T follicular helper cell (primary cell): ENCODE measurements around the gene RNF144A.
"Not testable (repeated sequence)": the region's sequence is repeated elsewhere in the genome, so short reads cannot be mapped to it uniquely, and the experiment has no call there.

Experiments used
- DNase-seq: peaks from one replicate; pipeline ENCODE4 v3.0.0-alpha.2; 2020; ENCODE audit warnings: low read depth
- total RNA-seq, 2 experiments: gene quantifications; one replicate each; lab custom pipeline; 2026; lab: John Stamatoyannopoulos, UW

The RNF144A gene
- total RNA-seq = 58.9 to 215 reads per million in 2 experiments

DNA sequence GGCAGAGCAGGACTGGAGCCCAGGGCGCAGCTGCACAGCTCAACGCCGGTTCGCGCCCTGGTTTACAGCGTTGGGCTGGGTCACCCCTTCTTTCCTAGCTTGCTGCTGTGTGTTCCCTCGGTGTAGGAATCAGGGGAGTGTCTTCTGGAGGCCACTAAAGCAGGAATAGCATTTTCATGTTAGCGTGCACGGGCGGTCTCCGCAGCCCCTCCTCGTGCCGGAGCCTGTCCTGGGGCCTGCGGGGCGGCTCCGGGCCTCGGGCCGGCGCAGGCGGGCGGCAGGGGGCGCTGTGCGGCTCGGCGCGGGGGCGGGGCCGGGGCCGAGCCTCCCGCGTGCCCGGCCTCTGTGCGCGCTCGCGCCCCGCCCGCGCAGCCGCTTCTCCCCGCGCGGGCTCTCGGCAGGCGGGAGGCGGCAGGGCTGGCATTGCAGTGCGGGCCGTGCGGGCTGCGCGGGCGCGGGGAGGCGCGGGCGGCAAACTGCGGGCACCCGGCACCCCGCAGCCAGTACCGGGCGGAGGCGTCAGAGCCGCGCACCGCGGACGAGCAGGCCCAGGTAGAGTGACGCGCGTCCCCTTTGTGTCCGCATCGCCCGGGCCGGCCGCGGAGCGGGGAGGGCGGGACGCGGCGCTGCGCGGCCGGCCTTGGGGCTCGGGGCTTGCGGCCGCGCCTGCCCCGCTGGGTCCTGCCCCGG is at the start of gene RNF144A:
Gene RNF144A, plus strand, starts transcription at position 342 of the 690 bp plus-strand sequence. CDS start 79,515 bp downstream, outside the sequence.
- peak; percentile 64 for DNase-seq

DNA sequence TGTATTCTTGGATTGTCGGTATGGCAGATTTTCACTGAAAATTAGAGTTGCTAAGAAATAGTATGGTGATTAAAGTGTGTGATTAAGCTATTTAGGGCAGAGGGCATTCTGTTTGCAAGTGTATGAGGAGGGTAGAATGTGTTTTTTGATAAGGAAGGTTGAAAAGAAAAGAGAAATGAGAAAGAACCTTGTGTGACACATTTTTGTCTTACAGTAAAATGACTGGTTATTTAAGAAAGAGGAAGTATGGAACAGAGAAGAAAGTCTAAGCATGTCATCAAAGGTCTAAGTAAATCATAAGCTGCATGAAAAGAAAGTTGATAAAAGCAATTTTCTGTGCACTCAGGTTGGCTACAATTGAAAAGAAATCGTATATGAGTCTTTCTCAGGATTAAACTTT is 44.8 kb upstream of the RNF144A start:
- DNase-seq = no peak

GRCh38 chr2:6874032-6874431 is 43.2 kb upstream of the RNF144A start:
- DNase-seq = no peak

DNA sequence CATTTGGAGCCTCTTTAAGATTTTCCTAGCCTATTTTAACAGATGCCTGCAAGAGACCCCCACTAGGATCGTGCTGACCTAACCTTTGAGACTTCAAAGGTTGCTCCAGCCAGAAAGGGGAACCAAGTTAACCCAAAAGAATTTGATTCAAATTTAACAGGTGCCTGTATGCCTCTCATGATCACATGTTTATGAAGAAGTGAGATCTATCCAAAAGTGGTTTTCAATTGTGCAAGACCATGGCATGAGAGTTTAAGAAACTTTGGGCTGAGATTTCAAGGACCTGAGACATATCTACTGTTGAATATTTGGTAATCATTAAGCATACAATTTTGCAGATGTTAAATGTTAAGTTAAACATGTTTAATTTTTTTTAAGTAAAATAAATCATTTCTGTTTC is 40.9 kb upstream of the RNF144A start:
- DNase-seq = no peak

DNA sequence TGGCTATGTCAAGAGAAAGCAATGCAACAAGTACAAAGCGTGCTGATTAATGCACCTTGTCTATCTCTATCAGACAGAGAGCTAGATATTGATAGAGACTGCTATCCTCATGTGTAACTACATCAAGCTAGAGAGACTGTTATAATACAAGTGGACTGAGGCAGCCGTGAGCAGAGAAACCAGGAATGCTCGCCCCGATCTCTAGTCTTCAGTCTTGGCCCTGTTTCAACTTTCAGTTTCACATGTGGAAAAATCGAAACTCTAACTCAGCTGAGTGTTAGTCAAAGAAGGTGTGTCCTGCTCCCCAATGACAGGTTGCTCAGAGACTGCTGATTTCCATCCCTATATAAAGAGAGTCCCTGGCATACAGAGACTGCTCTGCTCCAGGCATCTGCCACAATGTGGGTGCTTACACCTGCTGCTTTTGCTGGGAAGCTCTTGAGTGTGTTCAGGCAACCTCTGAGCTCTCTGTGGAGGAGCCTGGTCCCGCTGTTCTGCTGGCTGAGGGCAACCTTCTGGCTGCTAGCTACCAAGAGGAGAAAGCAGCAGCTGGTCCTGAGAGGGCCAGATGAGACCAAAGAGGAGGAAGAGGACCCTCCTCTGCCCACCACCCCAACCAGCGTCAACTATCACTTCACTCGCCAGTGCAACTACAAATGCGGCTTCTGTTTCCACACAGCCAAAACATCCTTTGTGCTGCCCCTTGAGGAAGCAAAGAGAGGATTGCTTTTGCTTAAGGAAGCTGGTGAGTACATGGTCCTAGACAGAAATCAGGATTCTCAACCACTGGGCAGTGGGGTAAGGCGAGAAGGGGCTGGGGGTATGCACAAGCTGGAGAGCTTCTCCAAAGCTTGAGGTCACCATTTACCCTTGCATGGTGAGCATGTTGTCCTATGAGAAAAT is 39.6 kb upstream of the RNF144A start, which contains the start of gene RSAD2:
Gene RSAD2, plus strand, starts transcription at position 376 of the 903 bp plus-strand sequence. Its CDS starts 24 bp downstream, at position 400.
- no peak for DNase-seq

DNA sequence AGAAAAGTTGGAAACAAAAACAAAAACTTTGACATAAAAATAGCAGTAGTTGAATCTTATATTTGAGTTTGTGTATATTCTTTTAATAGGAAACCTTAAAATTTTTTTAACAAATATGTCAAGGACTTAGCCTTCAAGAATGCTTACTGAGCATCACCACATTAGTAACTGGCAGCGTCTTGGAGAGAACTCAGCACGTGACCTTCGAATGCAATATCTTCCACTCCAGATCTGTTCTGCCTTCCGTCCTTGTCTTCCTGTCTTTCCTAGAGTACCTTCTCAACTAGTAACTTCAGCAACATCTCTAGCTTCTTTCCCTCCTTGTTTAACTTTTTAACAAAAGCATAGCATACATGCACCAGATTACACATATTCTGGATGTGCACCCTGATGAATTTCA is 38.7 kb upstream of the RNF144A start:
- DNase-seq = no peak

DNA sequence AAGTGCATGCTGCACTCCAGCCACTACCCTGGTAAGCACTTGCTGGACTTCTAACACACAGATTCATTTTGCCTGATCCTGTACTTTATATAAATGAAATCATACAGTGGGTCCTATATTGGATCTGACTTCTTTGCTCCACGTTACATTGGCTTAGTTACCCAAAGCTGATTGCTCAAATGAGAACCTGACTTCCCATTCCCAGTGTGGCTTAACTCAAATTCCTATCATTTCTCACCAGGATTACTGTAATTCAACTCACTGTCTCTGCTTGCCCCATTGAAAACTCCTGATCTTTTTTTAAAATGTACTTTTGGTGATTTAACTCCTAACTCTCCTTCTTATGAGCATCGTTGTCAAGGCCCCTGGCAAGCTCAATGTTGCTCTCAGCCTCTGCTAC is 38.2 kb upstream of the RNF144A start:
- DNase-seq = no peak

GRCh38 chr2:6880200-6880733 is 36.9 kb upstream of the RNF144A start:
- DNase-seq = no peak

DNA sequence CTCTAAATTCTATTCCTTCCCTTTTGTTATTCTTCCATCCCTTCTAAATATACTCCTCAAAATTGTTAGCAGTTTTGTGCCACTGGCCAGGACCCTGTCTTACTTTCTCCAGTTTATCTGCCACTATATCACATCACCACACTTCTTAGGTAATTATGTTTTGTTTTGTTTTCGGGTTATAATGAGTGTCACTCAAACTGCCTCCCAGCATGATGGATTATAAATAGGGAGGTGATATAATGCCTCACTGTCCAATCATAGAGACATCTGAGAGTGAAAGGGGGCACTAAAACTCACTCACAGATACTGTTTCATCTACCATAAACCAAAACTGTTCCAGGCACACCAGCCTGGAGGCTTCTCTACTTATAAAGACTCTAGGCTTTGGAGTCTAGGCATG is 36.2 kb upstream of the RNF144A start:
- no peak for DNase-seq

DNA sequence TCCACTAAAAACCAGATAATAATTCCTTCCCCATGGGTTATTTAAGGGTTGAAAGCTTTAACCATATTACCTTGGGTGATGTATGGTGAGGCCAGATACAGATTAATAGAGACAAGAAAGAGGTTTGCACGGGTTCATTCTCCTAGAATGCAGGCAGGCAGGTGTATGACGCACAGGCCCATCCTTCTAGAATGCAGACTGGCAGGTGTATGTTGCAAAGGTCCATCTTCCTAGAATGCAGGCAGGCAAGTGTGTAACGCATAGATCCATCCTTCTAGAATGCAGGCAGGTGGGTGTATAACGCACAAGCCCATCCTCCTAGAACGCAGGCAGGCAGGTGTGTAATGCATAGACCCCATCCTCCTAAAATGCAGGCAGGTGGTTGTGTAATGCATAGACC is 35.7 kb upstream of the RNF144A start:
- DNase-seq = no peak

- DNase-seq = no peak
Measured at GRCh38 chr2:6883448-6884122, 33.6 kb upstream of the RNF144A start.

- no peak for DNase-seq
Measured at GRCh38 chr2:6885551-6885950, 31.7 kb upstream of the RNF144A start.

DNA sequence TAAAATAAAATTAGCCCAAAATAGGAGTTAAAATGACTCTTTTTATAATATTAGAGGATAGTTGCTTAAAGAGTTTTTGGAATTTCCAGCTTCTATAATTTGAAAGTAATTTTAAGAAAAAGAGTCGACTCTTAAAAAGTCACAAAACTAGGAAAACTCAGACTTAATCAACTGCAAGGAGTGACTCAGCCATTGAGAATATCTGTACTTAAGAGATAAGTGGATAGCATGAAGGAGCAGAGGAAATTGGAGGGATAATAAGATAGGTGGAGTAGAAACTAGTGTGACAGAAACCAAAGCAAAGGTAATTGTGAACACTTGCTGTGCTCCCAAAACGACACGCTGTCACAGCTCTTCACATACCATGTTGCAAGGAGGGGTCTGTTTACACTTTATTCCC is 31.2 kb upstream of the RNF144A start:
- DNase-seq = no peak

DNA sequence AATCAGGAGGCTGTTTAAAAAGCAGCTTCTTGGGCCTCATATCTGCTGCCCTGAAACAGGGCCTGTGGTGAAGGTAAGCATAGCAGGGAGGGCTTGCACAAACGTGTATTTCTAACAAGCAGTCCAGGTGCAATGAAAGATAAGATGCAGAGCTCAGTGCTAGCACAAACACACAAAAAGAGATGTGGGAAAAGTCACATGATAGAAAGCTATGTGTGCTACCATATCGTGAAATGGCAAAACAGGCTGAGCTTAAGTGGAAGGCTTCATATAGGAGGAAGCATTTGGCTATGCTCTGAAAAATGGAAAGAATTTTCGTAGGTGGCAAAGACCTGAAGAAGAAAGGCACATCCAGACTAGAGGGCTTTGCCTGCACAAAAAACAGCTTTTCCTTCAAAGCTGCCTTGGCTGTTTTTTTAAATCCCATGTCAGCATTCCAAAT is 29.4 kb upstream of the RNF144A start:
- no peak for DNase-seq

GRCh38 chr2:6888724-6889123 is 28.5 kb upstream of the RNF144A start:
- no peak for DNase-seq

DNA sequence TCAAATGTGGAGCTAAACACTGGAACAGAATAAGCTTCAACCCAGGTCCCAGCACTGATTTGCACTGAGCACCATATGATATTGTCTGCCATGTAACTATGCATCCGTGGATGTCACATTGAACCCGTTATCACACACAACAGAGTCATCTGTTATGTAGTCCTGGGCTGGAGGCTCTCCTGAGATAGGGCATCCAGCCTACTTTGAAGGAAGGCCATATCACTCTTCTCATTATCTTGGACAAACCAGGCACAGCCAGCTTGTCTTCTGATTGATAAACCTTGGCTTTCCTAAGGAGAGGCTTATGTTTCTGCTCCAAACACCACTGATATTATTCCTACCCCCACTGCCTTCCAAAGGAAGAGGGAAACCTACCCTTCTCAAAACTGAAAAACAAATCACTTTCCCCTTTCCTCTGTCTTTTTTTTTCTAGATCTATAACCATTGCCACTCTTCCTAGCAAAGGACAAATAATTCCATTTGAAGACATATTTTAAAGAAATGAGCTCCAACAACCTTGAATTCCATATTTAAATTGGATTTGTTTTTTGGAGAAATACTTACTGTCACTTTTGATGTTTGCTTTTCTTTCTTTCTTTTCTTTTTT is 23.2 kb upstream of the RNF144A start:
- DNase-seq = no peak

- DNase-seq = no peak
Measured at GRCh38 chr2:6896930-6897759, 20.1 kb upstream of the RNF144A start.

DNA sequence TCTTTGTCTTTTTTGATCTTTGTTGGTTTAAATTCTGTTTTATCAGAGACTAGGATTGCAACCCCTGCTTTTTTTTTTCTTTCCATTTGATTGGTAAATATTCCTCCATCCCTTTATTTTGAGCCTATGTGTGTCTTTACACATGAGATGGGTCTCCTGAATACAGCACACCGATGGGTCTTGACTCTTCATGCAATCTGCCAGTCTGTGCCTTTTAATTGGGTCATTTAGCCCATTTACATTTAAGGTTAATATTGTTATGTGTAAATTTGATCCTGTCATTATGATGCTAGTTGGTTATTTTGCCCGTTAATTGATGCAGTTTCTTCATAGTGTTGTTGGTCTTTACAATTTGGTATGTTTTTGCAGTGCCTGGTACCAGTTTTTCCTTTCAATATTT is 14.6 kb upstream of the RNF144A start:
- not testable (repeated sequence) for DNase-seq

DNA sequence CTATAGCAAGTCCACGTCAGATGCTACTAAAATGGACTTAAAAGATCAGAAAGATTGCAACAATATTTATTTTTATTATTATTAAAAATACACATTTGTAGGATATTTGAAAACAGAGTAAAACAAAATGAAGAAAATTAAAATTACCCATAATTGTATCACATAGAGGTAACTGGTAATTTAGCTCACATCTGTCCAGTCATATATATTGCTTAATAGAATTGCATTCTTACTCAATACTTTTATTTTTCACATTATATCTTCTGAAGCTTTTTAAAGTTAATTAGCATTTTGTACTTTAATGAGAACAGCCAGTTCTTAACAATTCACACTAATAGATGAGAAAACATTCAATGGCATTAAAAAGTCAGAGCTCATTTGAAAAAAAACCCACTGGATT is 11.5 kb upstream of the RNF144A start:
- DNase-seq = no peak

DNA sequence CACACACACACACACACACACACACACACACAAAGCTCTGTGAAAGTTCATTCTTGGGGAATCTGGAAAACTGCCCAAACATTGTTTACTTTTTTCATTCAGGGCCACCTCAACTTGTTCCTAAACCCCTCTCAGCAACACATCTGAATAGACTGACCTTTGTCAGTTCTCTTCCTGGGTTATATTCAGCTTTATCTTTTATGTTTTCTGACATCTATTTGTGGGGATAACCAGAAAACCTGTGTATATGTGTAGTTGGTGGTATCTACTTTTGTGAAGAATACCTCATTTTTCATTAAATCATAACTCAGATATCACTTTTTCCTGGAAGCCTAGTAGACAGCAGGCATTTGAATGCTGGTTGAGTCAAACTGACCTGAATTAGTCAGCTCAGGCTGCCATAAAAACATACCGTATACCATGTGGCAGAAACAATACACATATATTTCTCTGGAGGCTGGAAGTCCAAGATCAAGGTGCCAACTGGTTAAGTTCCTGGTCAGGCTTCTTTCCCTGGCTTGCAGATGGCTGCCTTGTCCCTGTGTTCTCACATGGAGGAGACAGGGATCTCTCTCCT is 11.0 kb upstream of the RNF144A start:
- no peak for DNase-seq
